Tibial artery (tissue), 4 donors: Measurements from ENCODE around the gene INHBE.

Source experiments
- DNase-seq, 2 donors: peaks; one replicate each; pipeline ENCODE4 v3.0.0-alpha.2; 2019
- H3K27ac ChIP-seq, 2 donors: fragments of 200-600 bp; sonication (generic) in 1 of 2; 1 replicate in 1 of 2; 2 replicates in 1 of 2; pipeline ENCODE4 v1.5.1; 2018 to 2019; ENCODE audit warnings: mild to moderate bottlenecking in 1 of 2
- H3K27me3 ChIP-seq, 2 donors: fragments of 200-600 bp; sonication (generic) in 1 of 2; one replicate each; pipeline versions ENCODE4 v1.5.1 to v1.6.0; 2016 to 2019
- H3K36me3 ChIP-seq, 3 donors: fragments of 200-600 bp; sonication (generic) in 2 of 3; one replicate each; pipeline ENCODE4 v1.5.1; 2016 to 2019; ENCODE audit warnings: mild to moderate bottlenecking in 2 of 3
- H3K4me1 ChIP-seq, 4 donors: fragments of 200-600 bp; sonication (generic) in 2 of 4; 1 replicate in 3 of 4; 2 replicates in 1 of 4; pipeline ENCODE4 v1.5.1; 2016 to 2019
- H3K4me3 ChIP-seq, 2 donors: fragments of 200-600 bp; sonication (generic) in 1 of 2; 1 replicate in 1 of 2; 2 replicates in 1 of 2; pipeline ENCODE4 v1.5.1; 2018 to 2019; ENCODE audit warnings: mild to moderate bottlenecking in 2 of 2
- H3K9me3 ChIP-seq, 3 donors: fragments of 200-600 bp; sonication (generic) in 1 of 3; one replicate each; pipeline ENCODE4 v1.5.1; 2016 to 2019
- CTCF ChIP-seq, 2 experiments: fragments of 200-600 bp in 1 of 2; fragments of 450-650 bp in 1 of 2; IDR thresholded peaks; one replicate each; pipeline ENCODE4 v1.5.1; 2017 to 2019; ENCODE audit warnings: antibody characterized with exemption in 2 of 2, mild to moderate bottlenecking in 1 of 2, moderate library complexity in 1 of 2
- intact Hi-C: fragments of 100-400 bp; cut with DNase I; formaldehyde crosslinking; loops from one replicate; pipeline ENCODE4 v1.15.0; 2023; ENCODE audit warnings: low total_unique reads

The INHBE gene

GRCh38 chr12:57476162-57476992 is 21.3 kb downstream of the INHBE start:
- DNase-seq = no peak

DNA sequence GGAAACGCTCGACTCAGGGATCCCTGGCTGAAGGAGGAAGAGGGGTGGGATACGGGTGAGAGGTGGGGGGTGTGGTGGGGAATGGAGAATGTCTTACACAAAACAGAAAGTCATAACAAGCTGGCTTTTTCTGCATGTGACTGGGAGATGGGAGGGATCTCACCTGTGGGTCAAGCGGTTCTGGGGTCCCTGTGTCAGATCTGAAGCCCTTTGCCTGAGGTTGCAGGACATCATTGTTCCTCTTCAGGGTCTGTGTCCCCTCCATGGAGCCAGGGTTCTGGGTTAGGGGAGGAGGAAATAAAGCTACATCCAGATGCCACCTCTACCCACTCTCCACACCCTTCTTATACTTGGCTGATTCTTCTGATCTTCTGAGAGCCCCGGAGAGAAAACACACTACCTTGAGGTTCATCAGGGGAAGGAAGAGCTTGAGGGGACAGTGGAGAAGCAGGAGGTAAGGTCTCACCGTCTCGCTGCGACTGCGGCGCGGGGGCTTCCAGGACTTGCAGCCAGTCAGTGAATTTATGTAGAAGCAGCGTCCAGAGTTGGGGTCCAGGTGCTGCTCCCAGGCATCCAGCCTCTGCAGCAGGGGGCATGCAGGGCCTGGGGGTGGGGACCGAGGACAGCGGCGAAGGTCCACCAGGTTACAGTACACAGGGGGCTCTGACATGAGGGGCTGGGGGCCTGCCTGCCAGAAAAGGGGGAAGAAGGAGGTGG is 22.0 kb downstream of the INHBE start:
- H3K4me3 ChIP-seq = peak overlapping the region; percentile 33 to 52
- H3K36me3 ChIP-seq = no peaks in the 10 kb centered on the region
- no peaks in the 10 kb centered on the region for H3K9me3 ChIP-seq
- intact Hi-C loops = no loop called here
- no peak for DNase-seq
- no peak for TF ChIP-seq CTCF (IDR thresholded peaks at IDR 0.05)
- no peak overlapping the region for H3K27ac ChIP-seq
- H3K27me3 ChIP-seq = peaks cover 0 to 63% of the 10 kb centered on the region in 2 donors
- peaks cover 0 to 19% (median 14%) of the 10 kb centered on the region in 4 donors for H3K4me1 ChIP-seq

More at GRCh38 chr12:57476162-57476992, 21.3 kb downstream of the INHBE start:
- Histone ChIP-seq H3K4me1 (peaks cover 0 to 19% (median 14%) of the 10 kb centered on the region in 4 donors), H3K27ac (no peak overlapping the region), H3K4me3 (peak overlapping the region; percentile 33 to 52), H3K9me3 (no peaks in the 10 kb centered on the region), H3K27me3 (peaks cover 0 to 70% of the 10 kb centered on the region in 2 donors), H3K36me3 (no peaks in the 10 kb centered on the region)
- intact Hi-C loops = no loop called here
- no peak for TF ChIP-seq CTCF (IDR thresholded peaks at IDR 0.05)

GRCh38 chr12:57477710-57478681 is 22.9 kb downstream of the INHBE start:
- Histone ChIP-seq H3K27ac (no peak overlapping the region), H3K4me3 (peak overlapping the region; percentile 33 to 52), H3K27me3 (peaks cover 0 to 62% of the 10 kb centered on the region in 2 donors), H3K9me3 (no peaks in the 10 kb centered on the region), H3K4me1 (peaks cover 0 to 19% (median 14%) of the 10 kb centered on the region in 4 donors), H3K36me3 (no peaks in the 10 kb centered on the region)
- intact Hi-C loops = no loop called here
- no peak for TF ChIP-seq CTCF (IDR thresholded peaks at IDR 0.05)
- no peak for DNase-seq

- Histone ChIP-seq H3K9me3 (no peaks in the 10 kb centered on the region), H3K36me3 (no peaks in the 10 kb centered on the region), H3K27ac (no peak overlapping the region), H3K4me3 (no peak overlapping the region), H3K27me3 (peaks cover 0 to 56% of the 10 kb centered on the region in 2 donors), H3K4me1 (peaks cover 0 to 19% (median 14%) of the 10 kb centered on the region in 4 donors)
- TF ChIP-seq CTCF (IDR thresholded peaks at IDR 0.05) = no peak
- no peak for DNase-seq
- intact Hi-C loops = no loop called here
Observed at GRCh38 chr12:57479043-57479375, 23.9 kb downstream of the INHBE start.
